C4-2B (cell line): ENCODE data around the gene SMCO3.

ENCODE experiments used
- CTCF ChIP-seq: fragments of 450-650 bp; conservative IDR thresholded peaks from 2 replicates; pipeline ENCODE4 v1.5.1; 2017; ENCODE audit warnings: mild to moderate bottlenecking
- ZFX ChIP-seq: fragments of 450-650 bp; IDR thresholded peaks from 2 replicates; pipeline ENCODE4 v1.6.1; 2017

- TF ChIP-seq CTCF (peak; percentile 86), ZFX (no peak)
Observed at GRCh38 chr12:14845350-14845750, 31.4 kb upstream of the SMCO3 start.
